Left ventricle myocardium inferior (tissue), 1 donor: Measurements from ENCODE around the gene TBXAS1. TPM values are rescaled to one million over a fixed set of nuclear protein-coding genes. Genes with fewer than 3 reads are reported as not detected.

Experiments used
- DNase-seq: peaks from one replicate; pipeline ENCODE4 v3.0.0-alpha.2; 2020
- H3K27ac ChIP-seq: fragments of 200-600 bp; replicated peaks from 2 replicates; pipeline ENCODE4 v1.8.0; 2021
- H3K27me3 ChIP-seq: fragments of 200-600 bp; 2 replicates; pipeline ENCODE4 v1.8.0; 2021; ENCODE audit warnings: low read depth
- H3K36me3 ChIP-seq: fragments of 200-600 bp; 2 replicates; pipeline ENCODE4 v1.8.0; 2021
- H3K4me1 ChIP-seq: fragments of 200-600 bp; 2 replicates; pipeline ENCODE4 v1.8.0; 2021
- H3K4me3 ChIP-seq: fragments of 200-600 bp; 2 replicates; pipeline ENCODE4 v1.8.0; 2021; ENCODE audit warnings: mild to moderate bottlenecking, moderate library complexity
- H3K9me3 ChIP-seq: fragments of 200-600 bp; replicated peaks from 2 replicates; pipeline ENCODE4 v1.8.0; 2021
- intact Hi-C: fragments of 100-400 bp; cut with micrococcal nuclease; formaldehyde crosslinking; loops from one replicate; pipeline ENCODE4 v1.11.0; 2022
- total RNA-seq: library from RNA; stranded (reverse); fragmentation: NEBNext Ultra II Directional; extraction: Animal tissue kit (Norgen Biotek cat#: 25700); gene quantifications from one replicate; pipeline ENCODE4 v1.2.1, GENCODE V29; 2021
- TF ChIP-seq, protein P1 (sequence below): fragments of 200-600 bp; IDR thresholded peaks from 2 replicates; pipeline ENCODE4 v1.8.0; 2021; ENCODE audit warnings: antibody characterized with exemption, mild to moderate bottlenecking, borderline replicate concordance
- donor health status: DM: no; HTN: yes; CAD: no; lungs with severe emphysema.

TBXAS1 gene
- total RNA-seq, 1 donor from 2014 or later, result 3.9 TPM

DNA sequence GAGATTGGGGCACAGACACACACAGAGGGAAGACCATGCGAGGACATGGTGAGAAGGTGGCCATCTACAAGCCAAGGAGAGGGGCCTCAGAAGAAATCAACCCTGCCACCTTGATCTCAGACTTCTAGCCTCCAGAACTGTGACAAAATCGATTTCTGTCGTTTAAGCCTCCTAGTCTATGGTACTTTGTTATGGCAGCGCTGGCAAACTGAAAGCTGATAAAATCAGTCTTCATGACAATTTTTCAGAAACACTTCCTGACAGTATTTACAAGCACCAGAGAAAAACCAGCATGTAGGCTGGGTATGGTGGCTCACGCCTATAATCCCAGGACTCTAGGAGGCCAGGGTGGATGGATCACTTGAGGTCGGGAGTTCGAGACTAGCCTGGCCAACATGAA is 229.5 kb downstream of the TBXAS1 start:
- no peaks in the 10 kb centered on the region for H3K27me3 ChIP-seq
- TF ChIP-seq, protein P1, sequence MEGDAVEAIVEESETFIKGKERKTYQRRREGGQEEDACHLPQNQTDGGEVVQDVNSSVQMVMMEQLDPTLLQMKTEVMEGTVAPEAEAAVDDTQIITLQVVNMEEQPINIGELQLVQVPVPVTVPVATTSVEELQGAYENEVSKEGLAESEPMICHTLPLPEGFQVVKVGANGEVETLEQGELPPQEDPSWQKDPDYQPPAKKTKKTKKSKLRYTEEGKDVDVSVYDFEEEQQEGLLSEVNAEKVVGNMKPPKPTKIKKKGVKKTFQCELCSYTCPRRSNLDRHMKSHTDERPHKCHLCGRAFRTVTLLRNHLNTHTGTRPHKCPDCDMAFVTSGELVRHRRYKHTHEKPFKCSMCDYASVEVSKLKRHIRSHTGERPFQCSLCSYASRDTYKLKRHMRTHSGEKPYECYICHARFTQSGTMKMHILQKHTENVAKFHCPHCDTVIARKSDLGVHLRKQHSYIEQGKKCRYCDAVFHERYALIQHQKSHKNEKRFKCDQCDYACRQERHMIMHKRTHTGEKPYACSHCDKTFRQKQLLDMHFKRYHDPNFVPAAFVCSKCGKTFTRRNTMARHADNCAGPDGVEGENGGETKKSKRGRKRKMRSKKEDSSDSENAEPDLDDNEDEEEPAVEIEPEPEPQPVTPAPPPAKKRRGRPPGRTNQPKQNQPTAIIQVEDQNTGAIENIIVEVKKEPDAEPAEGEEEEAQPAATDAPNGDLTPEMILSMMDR, result no peak
- H3K4me3 ChIP-seq, result no peak overlapping the region
- no peaks in the 10 kb centered on the region for H3K9me3 ChIP-seq
- peaks cover 65% of the 10 kb centered on the region for H3K4me1 ChIP-seq
- peaks cover 32% of the 10 kb centered on the region for H3K36me3 ChIP-seq
- intact Hi-C loops, result no loop called here
- no peak overlapping the region for H3K27ac ChIP-seq
- no peak for DNase-seq

DNA sequence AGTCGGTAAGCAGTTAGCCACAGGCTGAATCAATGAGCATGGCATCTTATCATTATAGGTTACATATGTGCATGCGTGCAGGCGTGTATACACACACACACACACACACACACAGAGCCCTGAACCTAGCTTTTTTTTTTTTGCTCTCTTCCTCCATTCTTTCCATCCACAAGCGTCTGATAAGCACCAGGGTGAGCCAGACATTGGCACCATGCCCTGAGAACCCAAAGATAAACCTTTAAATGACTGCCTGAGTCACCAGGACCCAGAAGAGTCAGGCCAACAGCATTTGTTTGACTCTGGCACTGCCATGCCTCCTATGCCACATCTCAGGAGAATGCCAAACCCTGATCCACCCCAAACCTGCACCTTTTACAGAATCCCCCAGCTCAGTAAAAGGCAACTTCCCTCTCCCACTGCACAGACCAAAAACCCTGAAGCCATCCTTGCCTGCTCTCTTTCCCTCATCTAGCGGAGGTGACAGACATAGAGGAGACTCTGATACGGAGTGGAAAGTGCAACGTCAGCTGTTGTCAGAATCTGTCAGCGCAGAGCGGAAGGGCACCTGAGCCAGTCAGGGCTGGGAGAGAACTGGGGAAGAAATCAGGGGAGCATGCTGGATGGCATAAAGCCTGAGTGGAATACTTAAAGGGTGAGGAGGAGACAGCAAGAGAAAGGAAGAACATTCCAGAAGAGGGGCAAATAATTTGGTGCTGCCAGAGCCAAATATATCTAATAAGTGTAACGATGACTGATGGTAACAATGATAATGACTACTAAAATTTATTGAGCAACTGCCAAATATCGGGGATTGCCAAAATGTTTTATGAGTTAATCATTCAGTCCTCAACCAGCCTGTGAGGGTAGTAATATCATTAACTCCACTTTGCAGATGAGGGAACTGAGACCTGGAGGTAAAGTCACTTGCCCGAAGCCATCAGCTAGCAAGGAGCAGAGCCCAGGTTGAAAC is 230.5 kb downstream of the TBXAS1 start:
- intact Hi-C loops, result no loop called here
- Histone ChIP-seq H3K4me1 (peaks cover 58% of the 10 kb centered on the region), H3K36me3 (peaks cover 22% of the 10 kb centered on the region), H3K27ac (peak overlapping the region; percentile 94), H3K9me3 (no peaks in the 10 kb centered on the region), H3K27me3 (no peaks in the 10 kb centered on the region), H3K4me3 (peak overlapping the region; percentile 17)
- TF ChIP-seq, protein P1, result no peak
- peak; percentile 42 for DNase-seq

DNA sequence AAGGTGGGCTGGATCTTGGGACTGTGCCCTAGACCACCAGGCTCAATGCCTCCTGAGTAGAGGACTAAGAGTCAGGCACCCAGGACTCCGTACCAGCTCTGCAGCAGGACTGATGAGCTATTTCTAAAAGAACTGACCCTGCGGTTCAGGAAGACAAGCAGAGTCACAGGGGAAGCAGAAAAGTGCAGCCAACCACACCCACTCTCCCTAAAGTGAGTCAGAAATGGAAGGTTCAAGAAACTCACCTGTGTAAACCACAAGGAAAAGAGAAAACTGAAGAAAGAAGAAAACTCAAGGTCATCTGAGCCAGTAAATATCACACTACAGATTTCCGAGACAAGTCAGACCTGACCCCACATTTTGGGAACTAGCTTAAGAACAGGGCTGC is 231.2 kb downstream of the TBXAS1 start:
- Histone ChIP-seq H3K36me3 (peaks cover 21% of the 10 kb centered on the region), H3K9me3 (no peaks in the 10 kb centered on the region), H3K4me1 (peaks cover 58% of the 10 kb centered on the region), H3K27me3 (no peaks in the 10 kb centered on the region), H3K27ac (peak overlapping the region; percentile 94), H3K4me3 (peak overlapping the region; percentile 85)
- intact Hi-C loops, result no loop called here
- no peak for DNase-seq
- TF ChIP-seq, protein P1, result no peak

DNA sequence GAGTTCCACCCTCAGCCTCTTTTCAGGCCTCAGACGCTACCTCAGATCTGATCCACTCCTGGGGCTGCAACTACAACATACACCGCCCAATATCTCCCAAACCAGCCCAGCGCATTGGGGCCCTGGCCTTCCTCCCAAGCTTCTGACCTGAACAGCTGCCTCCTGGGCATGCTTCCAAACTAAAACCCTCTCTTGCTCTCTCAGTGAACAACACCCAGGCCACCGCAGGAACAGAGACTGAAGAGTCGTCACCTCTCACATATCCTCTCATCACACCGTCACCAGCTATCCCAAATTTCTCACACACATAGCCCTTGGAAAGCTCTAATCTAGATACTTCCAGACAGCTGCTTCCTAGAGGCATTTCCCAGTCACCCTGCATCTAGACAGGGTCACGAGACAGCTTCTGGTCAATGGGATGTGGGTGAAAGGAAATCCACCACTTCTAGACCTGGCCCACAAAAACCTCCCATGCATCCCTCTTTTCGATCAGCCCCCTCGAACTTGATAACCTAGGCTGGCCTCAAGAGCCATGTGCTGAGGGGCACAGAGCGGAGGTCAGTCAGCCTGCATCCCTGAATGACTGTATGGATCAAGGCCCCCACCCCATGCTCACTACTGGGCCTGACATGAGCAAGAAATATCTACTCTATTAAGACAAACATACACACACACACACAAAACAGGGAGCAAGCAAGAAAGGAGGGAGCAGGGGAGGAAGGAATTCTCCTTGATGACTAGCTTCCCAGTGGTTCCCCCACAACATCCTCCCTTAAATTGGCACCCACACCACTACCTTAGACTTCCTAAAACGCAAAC is 231.9 kb downstream of the TBXAS1 start:
- H3K9me3 ChIP-seq, result peaks cover 4% of the 10 kb centered on the region
- TF ChIP-seq, protein P1, result no peak
- peaks cover 14% of the 10 kb centered on the region for H3K36me3 ChIP-seq
- H3K27me3 ChIP-seq, result no peaks in the 10 kb centered on the region
- peak overlapping the region; percentile 85 for H3K4me3 ChIP-seq
- peak overlapping the region; percentile 94 for H3K27ac ChIP-seq
- H3K4me1 ChIP-seq, result peaks cover 53% of the 10 kb centered on the region
- DNase-seq, result peak; percentile 69
- intact Hi-C loops, result no loop called here

DNA sequence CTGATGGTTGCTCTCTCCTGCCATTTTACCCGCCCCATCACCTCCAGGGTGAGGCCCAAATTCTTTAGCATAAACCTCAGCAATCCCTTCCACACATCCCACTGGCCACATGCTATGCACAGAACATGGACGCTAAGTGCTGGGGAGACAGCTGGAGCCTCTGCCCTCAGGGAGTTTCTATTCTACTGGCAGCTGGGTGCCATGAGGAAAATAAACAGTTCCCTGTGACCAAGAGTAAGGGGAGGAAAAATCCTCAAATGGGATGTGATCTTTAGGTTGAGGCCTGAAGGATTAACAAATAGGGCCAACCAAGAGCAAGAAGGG is 232.5 kb downstream of the TBXAS1 start:
- Histone ChIP-seq H3K36me3 (peaks cover 14% of the 10 kb centered on the region), H3K27ac (peak overlapping the region; percentile 94), H3K9me3 (peaks cover 10% of the 10 kb centered on the region), H3K4me3 (peak overlapping the region; percentile 85), H3K27me3 (no peaks in the 10 kb centered on the region), H3K4me1 (peaks cover 52% of the 10 kb centered on the region)
- TF ChIP-seq, protein P1, result no peak
- intact Hi-C loops, result no loop called here
- DNase-seq, result no peak
